ENCODE data around the gene E2F2.
"Not testable (repeated sequence)": the region's sequence is repeated elsewhere in the genome, so short reads cannot be mapped to it uniquely, and the experiment has no call there.

Gene E2F2

GRCh38 chr1:23528250-23528978 is 2.6 kb downstream of the E2F2 start:
- DNase-seq (ENCODE audit: low read depth), result no peak
- H3K4me3 ChIP-seq (ENCODE audit: low read depth, low read length), result no peak overlapping the region

- H3K4me3 ChIP-seq (ENCODE audit: low read depth, low read length), result no peak overlapping the region
- DNase-seq (ENCODE audit: low read depth), result no peak
Measured at GRCh38 chr1:23527900-23528249, 3.2 kb downstream of the E2F2 start.

GRCh38 chr1:23527366-23527765 is 3.7 kb downstream of the E2F2 start:
- no peak overlapping the region for H3K4me3 ChIP-seq (ENCODE audit: low read depth, low read length)
- DNase-seq (ENCODE audit: low read depth), result no peak

GRCh38 chr1:23526329-23527041 is 4.5 kb downstream of the E2F2 start:
- DNase-seq (ENCODE audit: low read depth), result no peak

GRCh38 chr1:23525558-23526250 is 5.3 kb downstream of the E2F2 start:
- DNase-seq (ENCODE audit: low read depth), result no peak
- no peak overlapping the region for H3K4me3 ChIP-seq (ENCODE audit: low read depth, low read length)

More at GRCh38 chr1:23526329-23527041, 4.5 kb downstream of the E2F2 start:
- no peak overlapping the region for H3K4me3 ChIP-seq (ENCODE audit: low read depth, low read length)

- H3K4me3 ChIP-seq (ENCODE audit: low read depth, low read length), result no peak overlapping the region
- DNase-seq (ENCODE audit: low read depth), result no peak
Measured at GRCh38 chr1:23524716-23525401, 6.2 kb downstream of the E2F2 start.

GRCh38 chr1:23524163-23524562 is 6.9 kb downstream of the E2F2 start:
- no peak for DNase-seq (ENCODE audit: low read depth)
- H3K4me3 ChIP-seq (ENCODE audit: low read depth, low read length), result no peak overlapping the region

- DNase-seq (ENCODE audit: low read depth), result no peak
- H3K4me3 ChIP-seq (ENCODE audit: low read depth, low read length), result no peak overlapping the region
Measured at GRCh38 chr1:23522244-23522982, 8.6 kb downstream of the E2F2 start.

GRCh38 chr1:23521588-23521987 is 9.4 kb downstream of the E2F2 start:
- H3K4me3 ChIP-seq (ENCODE audit: low read depth, low read length), result no peak overlapping the region
- no peak for DNase-seq (ENCODE audit: low read depth)

GRCh38 chr1:23517581-23517980 is 13.5 kb downstream of the E2F2 start:
- no peak overlapping the region for H3K4me3 ChIP-seq (ENCODE audit: low read depth, low read length)
- no peak for DNase-seq (ENCODE audit: low read depth)

- no peak for DNase-seq (ENCODE audit: low read depth)
- no peak overlapping the region for H3K4me3 ChIP-seq (ENCODE audit: low read depth, low read length)
Measured at GRCh38 chr1:23515905-23516304, 15.1 kb downstream of the E2F2 start.

GRCh38 chr1:23514111-23514679 is 16.8 kb downstream of the E2F2 start:
- no peak overlapping the region for H3K4me3 ChIP-seq (ENCODE audit: low read depth, low read length)
- DNase-seq (ENCODE audit: low read depth), result no peak

- H3K4me3 ChIP-seq (ENCODE audit: low read depth, low read length), result no peak overlapping the region
- DNase-seq (ENCODE audit: low read depth), result no peak
Measured at GRCh38 chr1:23509896-23510295, 21.1 kb downstream of the E2F2 start.

- H3K4me3 ChIP-seq (ENCODE audit: low read depth, low read length), result no peak overlapping the region
- DNase-seq (ENCODE audit: low read depth), result no peak
Measured at GRCh38 chr1:23506376-23507107, 24.5 kb downstream of the E2F2 start.

- DNase-seq (ENCODE audit: low read depth), result no peak
Measured at GRCh38 chr1:23505851-23506250, 25.2 kb downstream of the E2F2 start.

GRCh38 chr1:23504156-23504555 is 26.9 kb downstream of the E2F2 start:
- H3K4me3 ChIP-seq (ENCODE audit: low read depth, low read length); DNase-seq (ENCODE audit: low read depth): not testable (repeated sequence)

More at GRCh38 chr1:23505851-23506250, 25.2 kb downstream of the E2F2 start:
- H3K4me3 ChIP-seq (ENCODE audit: low read depth, low read length), result no peak overlapping the region

- DNase-seq (ENCODE audit: low read depth), result no peak
- H3K4me3 ChIP-seq (ENCODE audit: low read depth, low read length), result no peak overlapping the region
Measured at GRCh38 chr1:23502951-23503350, 28.1 kb downstream of the E2F2 start.

GRCh38 chr1:23500466-23500865 is 30.6 kb downstream of the E2F2 start:
- H3K4me3 ChIP-seq (ENCODE audit: low read depth, low read length), result no peak overlapping the region
- DNase-seq (ENCODE audit: low read depth), result no peak
